HEK293T (cell line): ENCODE results near the gene CFDP1.

Experiments
- BHLHE40 ChIP-seq: fragments of 450-650 bp; IDR thresholded peaks from 2 replicates; pipeline ENCODE4 v1.6.1; 2016; ENCODE audit warnings: mild to moderate bottlenecking, moderate library complexity, borderline replicate concordance
- FOXA1 ChIP-seq: fragments of 450-650 bp; IDR thresholded peaks from 2 replicates; pipeline ENCODE4 v1.6.1; 2016; ENCODE audit warnings: mild to moderate bottlenecking
- FOXM1 ChIP-seq: fragments of 450-650 bp; IDR thresholded peaks from 2 replicates; pipeline ENCODE4 v1.6.1; 2017; ENCODE audit warnings: mild to moderate bottlenecking, borderline replicate concordance
- L3MBTL2 ChIP-seq: fragments of 450-650 bp; conservative IDR thresholded peaks from 2 replicates; pipeline ENCODE4 v1.6.1; 2016; ENCODE audit warnings: mild to moderate bottlenecking
- LEF1 ChIP-seq: fragments of 450-650 bp; IDR thresholded peaks from 2 replicates; pipeline ENCODE4 v1.6.1; 2017; ENCODE audit warnings: mild to moderate bottlenecking, borderline replicate concordance
- NFRKB ChIP-seq: fragments of 450-650 bp; IDR thresholded peaks from 2 replicates; pipeline ENCODE4 v1.6.1; 2016; ENCODE audit warnings: mild to moderate bottlenecking, moderate library complexity
- SP1 ChIP-seq: fragments of 450-650 bp; IDR thresholded peaks from 2 replicates; pipeline ENCODE4 v1.6.1; 2017
- SUZ12 ChIP-seq: fragments of 450-650 bp; IDR thresholded peaks from 2 replicates; pipeline ENCODE4 v1.6.1; 2016; ENCODE audit warnings: mild to moderate bottlenecking
- TARDBP ChIP-seq: fragments of 450-650 bp; IDR thresholded peaks from 2 replicates; pipeline ENCODE4 v1.6.1; 2016

DNA sequence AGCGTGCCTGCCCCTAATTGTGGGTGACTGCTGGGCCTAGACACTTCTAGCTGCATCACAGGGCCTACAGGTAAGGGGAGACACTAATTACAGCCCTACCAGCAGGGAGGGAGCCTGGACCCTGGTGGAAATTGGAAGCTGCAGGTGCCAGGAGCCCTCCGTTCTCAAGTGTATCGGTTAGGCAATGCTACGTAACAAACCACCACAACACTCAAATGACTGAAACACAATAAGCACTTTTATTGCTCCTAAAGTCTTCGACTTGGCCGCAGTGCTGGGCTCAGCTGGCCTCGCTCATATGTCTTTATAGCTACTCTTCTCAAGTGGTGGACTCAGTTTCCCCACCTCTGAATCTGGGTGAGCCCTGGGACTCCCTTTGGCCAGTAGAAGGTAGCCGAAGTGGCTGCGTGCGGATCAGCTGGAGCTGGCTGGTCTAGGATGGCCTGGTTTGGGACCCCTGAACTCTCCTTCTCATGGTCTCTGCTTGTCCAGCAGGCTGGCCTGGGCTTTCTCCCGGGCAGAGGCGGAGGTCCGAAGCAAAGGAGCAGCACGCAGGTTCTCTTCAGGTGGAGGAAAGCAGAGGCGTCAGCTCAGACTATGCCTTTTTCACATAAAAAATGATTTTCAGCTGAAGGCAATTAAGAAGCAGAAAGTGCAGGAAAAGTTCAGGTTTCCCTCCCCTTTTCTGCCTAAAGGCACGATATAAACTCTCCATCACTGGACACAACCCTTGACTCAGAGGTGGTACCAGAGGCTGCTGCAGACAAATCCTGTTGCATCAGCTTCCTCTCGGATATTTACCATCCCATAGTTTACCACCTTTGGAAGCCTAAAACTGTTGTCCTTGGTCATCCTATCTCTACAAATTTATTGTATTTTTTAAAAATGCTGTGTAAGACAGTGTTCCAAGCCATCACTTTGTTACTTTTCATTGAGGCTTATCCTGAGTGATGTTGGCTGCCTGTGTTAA lies 39.9 kb upstream of the CFDP1 start:
- no peak for TF ChIP-seq FOXA1
- no peak for TF ChIP-seq FOXM1
- no peak for TF ChIP-seq L3MBTL2
- no peak for TF ChIP-seq LEF1
- no peak for TF ChIP-seq NFRKB
- TF ChIP-seq BHLHE40: no peak
- TF ChIP-seq SUZ12: no peak
- TF ChIP-seq TARDBP: no peak
- no peak for TF ChIP-seq SP1
